IMR-90 (cell line): ENCODE results near the gene ARRDC2. TPM values are rescaled to one million over a fixed set of nuclear protein-coding genes. Genes with fewer than 3 reads are reported as not detected.

Experiments used
- CEBPB ChIP-seq: IDR thresholded peaks from 2 replicates; pipeline ENCODE4 v1.6.1; 2012; ENCODE audit warnings: low read depth, low read length, improper control_type of control experiment
- MAFK ChIP-seq: IDR thresholded peaks from 2 replicates; pipeline ENCODE4 v1.6.1; 2012; ENCODE audit warnings: low read depth, low read length, improper control_type of control experiment
- NFE2L2 ChIP-seq: fragments of 150-350 bp; IDR thresholded peaks from 2 replicates; pipeline ENCODE4 v1.6.1; 2016; ENCODE audit warnings: low read depth, mild to moderate bottlenecking, low read length
- RCOR1 ChIP-seq: IDR thresholded peaks from 2 replicates; pipeline ENCODE4 v1.6.1; 2012; ENCODE audit warnings: mild to moderate bottlenecking, low read length, improper control_type of control experiment; ENCODE audit not compliant: insufficient replicate concordance
- SMC3 ChIP-seq: fragments of 150-350 bp; IDR thresholded peaks from 2 replicates; pipeline ENCODE4 v1.6.1; 2016; ENCODE audit warnings: low read depth, mild to moderate bottlenecking, antibody characterized with exemption, low read length, moderate library complexity
- polyA plus RNA-seq, 3 experiments: library from polyadenylated mRNA; depleted of rRNA; stranded (reverse); fragments of >200 nt; gene quantifications; 2 replicates each; pipeline ENCODE4 v1.2.3, GENCODE V29; 2012; ENCODE audit warnings: low replicate concordance in 1 of 3
- total RNA-seq: library from RNA; depleted of rRNA; stranded (reverse); fragments of >200 nt; gene quantifications from 2 replicates; pipeline ENCODE4 v1.2.3, GENCODE V29; 2012

The ARRDC2 gene
- total and polyA plus RNA-seq, 2 of the 4 experiments (the other 2 are of a cell fraction): 1.4 to 4.9 TPM

- TF ChIP-seq CEBPB (no peak), MAFK (peak; percentile 30; the same call in 1 of the 2 replicates), RCOR1 (peak; percentile 53), SMC3 (no peak), NFE2L2 (no peak)
Measured at GRCh38 chr19:18007917-18008673, at the start of gene ARRDC2 (continued).
